Neural progenitor cell (in vitro differentiated cells): Measurements from ENCODE around the gene LGSN.

Source experiments
- EZH2 ChIP-seq: fragments of 200-600 bp; sonication (generic); IDR thresholded peaks from 2 replicates; pipeline ENCODE4 v1.6.1; 2017; ENCODE audit warnings: antibody characterized with exemption, mild to moderate bottlenecking, moderate library complexity
- EZH2phosphoT487 ChIP-seq: fragments of 200-600 bp; sonication (generic); IDR thresholded peaks from 2 replicates; pipeline ENCODE4 v1.6.1; 2017; ENCODE audit warnings: antibody characterized with exemption
- TF ChIP-seq, protein P1 (sequence below): fragments of 200-600 bp; sonication (generic); IDR thresholded peaks from 2 replicates; pipeline ENCODE4 v1.5.1; 2017; ENCODE audit warnings: antibody characterized with exemption, mild to moderate bottlenecking

DNA sequence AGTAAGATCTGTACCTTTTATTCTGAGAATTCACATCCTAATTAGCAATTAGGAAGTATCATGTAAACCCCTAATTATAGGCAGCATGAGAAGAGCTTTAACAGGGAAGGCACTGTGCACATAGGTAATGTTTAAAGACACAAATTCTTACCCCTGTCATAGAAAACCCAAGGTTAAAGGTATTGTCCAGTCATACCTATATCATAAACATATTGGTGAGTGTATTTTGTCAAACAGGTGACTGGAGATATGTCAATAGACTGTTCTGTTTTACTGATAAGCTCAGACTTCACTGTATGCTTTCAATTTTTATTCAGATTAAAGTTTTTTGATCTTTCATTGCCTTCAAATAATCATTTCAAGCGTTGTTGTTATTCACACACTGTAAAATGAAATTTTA is 43.8 kb downstream of the LGSN start:
- TF ChIP-seq, protein P1, sequence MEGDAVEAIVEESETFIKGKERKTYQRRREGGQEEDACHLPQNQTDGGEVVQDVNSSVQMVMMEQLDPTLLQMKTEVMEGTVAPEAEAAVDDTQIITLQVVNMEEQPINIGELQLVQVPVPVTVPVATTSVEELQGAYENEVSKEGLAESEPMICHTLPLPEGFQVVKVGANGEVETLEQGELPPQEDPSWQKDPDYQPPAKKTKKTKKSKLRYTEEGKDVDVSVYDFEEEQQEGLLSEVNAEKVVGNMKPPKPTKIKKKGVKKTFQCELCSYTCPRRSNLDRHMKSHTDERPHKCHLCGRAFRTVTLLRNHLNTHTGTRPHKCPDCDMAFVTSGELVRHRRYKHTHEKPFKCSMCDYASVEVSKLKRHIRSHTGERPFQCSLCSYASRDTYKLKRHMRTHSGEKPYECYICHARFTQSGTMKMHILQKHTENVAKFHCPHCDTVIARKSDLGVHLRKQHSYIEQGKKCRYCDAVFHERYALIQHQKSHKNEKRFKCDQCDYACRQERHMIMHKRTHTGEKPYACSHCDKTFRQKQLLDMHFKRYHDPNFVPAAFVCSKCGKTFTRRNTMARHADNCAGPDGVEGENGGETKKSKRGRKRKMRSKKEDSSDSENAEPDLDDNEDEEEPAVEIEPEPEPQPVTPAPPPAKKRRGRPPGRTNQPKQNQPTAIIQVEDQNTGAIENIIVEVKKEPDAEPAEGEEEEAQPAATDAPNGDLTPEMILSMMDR = no peak
- no peak for TF ChIP-seq EZH2
- no peak for TF ChIP-seq EZH2phosphoT487
